MV-4-11 (cell line): ENCODE measurements around the gene CAMK1D.
"Not testable (repeated sequence)": the region's sequence is repeated elsewhere in the genome, so short reads cannot be mapped to it uniquely, and the experiment has no call there.

Experiments used
- DNase-seq: peaks from one replicate; lab custom pipeline; 2025; lab: John Stamatoyannopoulos, UW

CAMK1D gene

DNA sequence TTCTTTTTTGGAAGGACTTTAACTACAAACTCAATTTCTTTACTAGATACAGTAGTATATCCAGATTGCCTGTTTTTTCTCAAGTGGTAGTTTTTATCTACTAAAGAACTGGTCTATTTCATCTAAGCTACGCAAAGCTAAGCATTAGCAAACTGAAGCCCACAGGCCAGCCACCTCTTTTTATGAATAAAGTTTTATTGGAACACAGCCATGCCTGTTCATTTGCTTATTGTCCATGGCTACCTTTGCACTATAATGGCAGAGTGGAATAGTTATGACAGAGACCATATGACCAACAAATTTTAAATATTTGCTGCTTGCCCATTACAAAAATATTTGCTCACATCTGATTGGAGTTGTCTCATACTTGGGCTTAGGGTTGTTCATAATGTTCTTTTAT lies 168.7 kb downstream of the CAMK1D start:
- no peak for DNase-seq

DNA sequence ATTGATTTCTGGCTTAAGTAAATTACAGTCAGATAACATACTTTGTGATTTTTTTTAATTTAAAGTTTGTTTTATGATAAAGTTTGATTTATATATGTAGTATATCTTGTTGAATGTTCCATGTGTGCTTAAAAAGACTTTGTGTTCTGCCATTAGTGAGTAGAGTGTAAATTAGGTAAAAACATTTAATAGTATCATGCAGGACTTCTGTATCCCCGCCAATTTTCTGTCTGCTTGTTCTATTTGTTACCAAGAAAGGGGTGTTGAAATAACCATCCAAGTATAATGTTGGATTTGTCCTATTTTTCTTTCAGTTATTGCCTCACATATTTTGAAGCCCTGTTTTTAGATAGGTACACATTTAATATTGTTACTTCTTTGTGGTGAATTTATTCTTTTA lies 172.1 kb downstream of the CAMK1D start:
- no peak for DNase-seq

DNA sequence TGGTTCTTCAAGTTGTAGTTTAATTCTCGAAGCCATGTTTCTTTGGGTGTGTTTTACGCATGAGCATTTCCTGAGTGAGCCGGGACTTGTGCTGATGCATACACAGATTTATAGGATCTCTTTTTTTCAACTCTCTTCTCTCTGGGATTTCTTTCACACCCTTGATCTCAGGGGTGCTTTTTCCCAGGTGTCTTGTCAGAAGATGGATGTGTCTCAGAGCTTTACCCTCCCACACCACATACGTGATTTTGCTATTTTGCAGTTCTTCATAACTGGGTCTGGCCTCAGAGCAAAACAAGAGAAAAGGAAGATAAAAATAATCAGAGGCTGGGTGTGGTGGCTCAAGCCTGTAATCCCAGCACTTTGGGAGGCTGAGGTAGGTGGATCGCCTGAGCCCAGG lies 177.0 kb downstream of the CAMK1D start:
- DNase-seq: no peak

DNA sequence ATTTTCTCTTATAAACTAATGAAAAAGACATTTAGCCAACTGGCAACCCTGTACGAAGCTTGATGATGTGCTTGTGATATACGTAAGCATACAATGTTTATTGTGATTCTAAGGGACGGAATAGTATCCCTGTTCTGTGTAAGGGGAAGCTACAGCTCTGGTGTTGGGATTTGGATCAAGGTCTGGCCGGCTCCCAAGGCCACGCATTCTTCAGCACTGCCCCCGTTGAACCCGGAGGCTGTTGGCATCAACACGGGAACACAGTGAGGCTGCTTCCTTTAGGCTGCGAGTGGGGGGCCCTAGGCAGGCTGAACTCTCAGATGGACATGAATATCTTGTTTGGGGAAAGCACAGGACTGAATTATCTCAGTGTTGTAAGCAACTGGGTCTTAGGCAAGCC lies 180.6 kb downstream of the CAMK1D start:
- DNase-seq: no peak

DNA sequence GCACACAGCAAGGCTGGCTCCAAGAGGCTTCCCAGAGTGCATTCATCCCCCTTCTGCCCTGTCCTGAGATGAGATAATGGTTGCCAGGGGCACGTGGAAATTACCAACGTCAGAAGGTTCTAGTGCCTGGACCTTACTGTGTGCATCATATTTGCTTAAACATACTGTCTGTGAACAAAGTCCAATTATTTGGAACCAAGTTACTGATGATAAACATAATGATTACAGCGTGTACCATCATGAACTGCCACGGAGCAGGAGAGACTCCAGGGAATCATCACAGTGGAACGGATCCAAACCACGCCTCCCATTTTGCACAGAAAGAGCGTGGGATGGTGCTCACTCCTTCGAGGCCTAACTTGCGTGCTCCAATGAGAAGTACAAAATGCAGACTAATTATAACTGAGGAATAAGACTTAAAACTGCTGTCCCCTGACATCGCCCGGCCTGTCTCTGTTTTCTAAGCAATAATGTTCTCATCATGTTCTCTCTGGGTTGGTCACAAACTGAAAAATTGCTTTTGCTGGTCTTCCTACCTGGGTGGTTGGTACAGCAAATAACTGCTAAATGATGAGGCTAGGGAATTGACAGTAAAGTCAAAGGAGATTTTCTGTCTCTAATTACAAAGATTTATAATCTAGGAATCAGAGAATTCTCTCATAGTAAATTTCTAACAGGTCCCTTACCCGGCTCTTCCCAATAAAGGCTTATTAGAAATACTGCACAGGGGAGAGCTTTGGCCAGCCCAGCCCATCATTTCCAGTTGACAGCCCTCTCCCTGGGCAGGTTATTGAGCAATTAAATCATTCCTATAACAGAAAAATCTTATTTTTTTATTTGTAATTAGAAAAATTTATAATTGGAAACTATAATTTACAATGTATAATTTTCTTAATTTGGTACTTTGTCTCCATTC lies 182.2 kb downstream of the CAMK1D start:
- DNase-seq: no peak

DNA sequence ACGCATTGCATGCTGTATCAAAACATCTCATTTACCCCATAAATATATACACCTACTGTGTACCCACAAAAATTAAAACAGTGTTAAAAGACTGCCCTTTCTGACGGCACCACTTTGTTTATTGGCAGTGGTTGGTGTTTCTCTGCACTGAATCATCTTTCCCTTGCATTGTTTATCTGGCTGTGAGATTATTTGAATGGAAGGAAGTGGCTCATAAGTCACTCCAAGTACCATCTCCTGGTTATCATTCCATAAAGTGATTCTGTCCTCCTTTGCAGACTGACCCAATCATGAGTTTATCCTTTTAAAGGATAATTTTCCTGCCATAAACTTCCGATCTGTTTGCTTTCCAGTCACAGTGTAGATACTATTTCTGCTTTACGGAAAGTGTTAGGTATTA lies 183.8 kb downstream of the CAMK1D start:
- no peak for DNase-seq

DNA sequence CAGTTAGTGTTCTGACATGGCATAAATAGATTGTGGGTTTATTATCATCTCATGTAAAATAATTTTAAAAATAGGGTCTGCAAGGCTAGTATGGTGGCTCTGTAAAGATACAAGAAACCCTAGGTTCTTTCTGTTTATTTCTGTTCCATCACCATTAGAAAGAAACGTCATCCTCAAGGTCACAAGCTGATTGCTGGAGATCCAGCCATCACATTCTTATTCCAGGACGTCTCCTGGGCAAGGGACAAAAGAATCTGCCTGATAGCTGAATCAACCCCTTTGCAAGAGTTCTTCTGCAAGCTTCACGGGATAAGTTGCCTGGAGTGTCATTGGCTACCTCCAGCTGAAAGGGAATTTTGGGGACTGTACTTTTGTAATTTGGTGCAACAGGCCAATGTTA lies 184.4 kb downstream of the CAMK1D start:
- DNase-seq: no peak

DNA sequence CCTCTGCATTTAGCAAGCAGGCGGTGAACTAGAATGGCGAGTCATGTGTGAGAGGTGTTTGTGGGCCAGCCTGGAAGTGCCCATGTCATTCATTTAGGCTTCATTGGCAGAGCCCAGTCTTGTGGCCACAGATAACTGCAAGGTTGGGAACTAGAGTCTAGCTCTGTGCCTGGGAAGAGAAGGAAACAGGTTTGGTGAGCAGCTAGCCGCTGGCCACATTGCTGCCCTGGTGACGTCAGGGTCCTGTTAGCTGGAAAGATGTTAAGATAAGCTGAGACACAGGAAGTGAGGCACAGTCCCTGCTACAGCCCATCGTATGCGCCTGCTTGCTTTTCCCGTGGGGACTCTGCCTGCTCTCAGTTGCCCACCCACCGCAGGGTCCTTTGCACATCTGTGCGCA lies 185.5 kb downstream of the CAMK1D start:
- no peak for DNase-seq

DNA sequence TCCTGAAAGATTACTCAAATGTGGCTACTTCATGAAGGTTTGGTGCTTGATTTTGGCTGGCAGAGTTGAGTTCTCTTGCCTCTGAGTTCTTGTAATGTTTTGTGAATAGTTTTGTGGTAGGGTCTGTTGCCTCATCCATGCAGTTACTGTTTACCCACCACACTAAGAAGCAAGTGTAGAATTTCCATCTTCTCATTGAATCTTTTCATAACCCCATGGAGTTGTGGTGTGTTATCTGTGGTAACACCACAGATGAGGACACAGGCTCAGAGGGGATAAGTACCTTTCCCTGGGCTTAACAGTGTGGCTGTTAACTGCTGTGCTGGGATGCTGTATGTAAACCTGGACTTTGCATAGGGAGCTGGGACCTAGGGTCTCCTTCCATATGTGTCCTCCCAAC lies 186.3 kb downstream of the CAMK1D start:
- DNase-seq: no peak

DNA sequence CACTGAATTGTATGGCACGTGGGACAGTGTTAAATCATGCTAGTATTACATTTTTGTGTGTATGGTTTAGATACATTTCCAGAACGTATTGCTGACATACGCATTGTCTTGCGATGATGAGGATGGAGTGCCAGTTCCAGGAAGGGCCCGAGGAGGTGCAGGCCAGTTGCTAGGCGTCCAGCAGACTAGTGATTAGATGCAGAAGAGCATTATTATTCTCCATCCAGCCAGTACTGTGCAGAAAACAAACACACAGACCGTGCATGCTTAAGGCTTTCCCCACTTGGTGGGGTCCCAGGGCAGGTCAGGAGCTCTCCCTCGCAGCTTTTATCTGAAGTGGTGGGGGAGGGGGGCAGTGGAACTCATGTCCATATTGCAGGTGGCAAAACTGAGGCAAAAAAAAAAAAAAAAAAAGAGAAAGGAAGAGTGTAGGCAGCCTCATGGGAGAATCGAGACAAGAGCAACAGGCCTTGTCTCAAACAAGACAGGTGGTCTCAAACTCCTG lies 189.2 kb downstream of the CAMK1D start:
- DNase-seq: no peak

DNA sequence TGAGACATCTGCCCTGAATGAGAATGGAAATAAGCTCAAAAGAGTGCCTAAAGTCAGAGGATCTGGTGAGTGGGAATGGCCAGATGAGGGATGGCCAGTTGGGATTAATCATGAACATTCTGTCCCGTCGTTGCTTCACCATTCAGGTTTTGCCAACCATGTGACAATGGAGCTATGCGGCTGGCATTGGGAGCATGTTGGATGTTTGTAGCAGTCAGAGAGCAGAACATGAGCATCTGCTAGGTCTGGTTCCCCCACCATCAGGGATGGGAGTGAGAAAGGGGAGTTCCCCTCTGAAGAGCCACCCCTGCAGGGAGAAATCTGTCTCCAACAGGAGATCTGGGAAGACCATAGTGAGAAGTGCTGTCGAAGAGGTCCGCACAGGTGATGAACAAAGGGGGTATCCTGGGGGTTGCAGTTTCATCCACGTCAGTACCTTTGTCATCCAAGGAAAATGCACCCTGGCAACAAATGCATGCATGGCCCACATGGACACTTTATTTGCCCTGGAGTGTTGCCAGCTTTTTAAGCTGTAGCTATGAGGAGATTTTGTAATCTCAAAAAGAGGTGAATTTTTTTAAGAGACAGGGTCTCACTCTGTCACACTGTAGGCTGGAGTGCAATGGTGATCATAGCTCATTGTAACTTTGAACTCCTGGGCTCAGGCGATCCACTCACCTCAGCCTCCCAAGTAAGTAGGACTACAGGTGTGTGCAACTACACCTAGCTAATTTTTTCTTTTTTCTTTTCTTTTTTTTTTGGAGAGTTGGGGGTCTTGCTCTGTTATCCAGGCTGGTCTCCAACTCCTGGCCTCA lies 190.2 kb downstream of the CAMK1D start:
- DNase-seq: no peak

DNA sequence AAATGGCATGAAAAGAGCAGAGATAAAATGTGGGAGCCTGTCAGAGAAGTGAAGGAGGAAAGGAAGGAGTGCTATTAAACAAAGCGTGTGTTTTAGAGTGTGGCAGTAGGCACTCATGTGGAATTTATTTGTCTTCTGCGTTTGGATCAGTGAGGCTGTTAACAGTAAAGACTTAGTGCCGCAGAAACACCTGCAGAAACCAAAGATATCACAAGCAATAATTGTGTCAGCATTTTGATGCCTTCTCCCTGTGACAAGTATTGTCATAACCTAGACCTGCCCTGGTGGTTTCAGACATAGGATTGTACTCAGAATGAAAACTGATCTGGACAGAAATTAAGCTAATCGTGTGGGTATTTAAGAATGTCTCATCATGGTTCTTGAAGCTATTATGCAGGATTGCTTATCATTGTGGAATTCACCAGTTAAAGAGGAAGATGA lies 191.0 kb downstream of the CAMK1D start:
- no peak for DNase-seq

DNA sequence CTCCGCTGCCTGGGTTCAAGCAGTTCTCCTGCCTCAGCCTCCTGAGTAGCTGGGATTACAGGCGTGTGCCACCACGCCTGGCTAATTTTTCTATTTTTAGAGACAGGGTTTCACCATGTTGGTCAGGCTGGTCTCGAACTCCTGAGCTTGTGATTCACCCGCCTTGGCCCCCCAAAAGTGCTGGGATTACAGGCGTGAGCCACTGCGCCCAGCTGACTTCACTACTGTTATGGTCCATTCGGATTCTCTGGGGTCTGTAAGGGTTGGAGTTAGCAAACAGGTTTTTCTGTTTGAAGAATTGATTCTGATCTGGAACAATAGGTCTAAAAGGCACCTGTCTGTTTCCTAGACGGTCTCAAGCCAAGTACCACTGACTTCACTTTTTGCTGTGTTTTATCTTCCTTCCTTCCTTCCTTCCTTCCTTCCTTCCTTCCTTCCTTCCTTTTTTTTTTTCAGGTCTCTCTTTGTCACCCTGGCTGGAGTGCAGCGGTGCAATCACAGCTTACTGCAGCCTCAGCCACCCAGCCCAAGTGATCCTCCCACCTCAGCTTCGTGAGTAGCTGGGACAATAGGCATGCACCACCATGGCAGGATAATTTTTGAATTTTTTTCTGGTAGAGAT lies 192.2 kb downstream of the CAMK1D start:
- DNase-seq: no peak

DNA sequence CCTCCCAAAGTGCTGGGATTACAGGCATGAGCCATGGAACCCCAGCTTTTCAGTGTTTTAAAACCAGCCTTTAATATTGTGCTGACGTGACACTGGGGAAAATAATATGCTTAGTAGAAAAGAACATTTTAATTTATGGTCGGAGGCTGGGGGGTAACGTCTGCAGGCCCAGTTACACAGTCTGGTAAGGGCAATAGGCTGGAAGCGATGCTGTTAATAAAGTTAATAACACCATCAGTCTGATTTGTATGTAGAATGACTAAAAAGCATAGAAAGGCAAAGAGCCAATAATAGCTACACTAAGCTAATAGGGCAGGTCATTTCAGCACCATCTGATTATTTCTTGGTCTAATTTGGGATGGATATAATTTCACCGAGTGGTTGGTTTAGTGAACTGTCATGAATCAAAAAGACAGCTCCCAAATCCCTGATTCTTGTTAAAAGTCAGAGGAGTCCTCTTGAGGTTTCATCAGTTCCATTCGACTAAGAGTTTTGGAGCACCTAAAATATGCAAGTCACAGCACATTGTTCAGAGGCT lies 192.9 kb downstream of the CAMK1D start:
- no peak for DNase-seq

DNA sequence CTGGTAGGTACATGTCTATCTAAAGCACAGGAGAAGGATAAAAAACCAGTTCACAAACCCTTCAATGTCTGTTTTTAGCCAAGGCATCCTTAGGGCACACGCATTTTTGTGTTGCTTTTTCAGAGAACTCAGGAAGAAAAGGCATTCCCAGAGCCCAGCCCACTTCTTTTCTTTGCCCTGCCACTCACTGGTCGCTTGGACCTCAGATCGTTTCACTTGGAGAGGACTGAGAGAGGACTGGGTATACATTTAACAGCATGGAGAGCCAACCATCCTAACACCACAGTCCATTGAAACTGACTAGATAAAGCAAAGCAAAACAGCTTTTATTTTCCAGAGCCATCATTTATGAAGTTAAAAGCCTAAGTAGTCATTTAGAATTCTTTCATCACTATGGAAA lies 194.2 kb downstream of the CAMK1D start:
- no peak for DNase-seq

DNA sequence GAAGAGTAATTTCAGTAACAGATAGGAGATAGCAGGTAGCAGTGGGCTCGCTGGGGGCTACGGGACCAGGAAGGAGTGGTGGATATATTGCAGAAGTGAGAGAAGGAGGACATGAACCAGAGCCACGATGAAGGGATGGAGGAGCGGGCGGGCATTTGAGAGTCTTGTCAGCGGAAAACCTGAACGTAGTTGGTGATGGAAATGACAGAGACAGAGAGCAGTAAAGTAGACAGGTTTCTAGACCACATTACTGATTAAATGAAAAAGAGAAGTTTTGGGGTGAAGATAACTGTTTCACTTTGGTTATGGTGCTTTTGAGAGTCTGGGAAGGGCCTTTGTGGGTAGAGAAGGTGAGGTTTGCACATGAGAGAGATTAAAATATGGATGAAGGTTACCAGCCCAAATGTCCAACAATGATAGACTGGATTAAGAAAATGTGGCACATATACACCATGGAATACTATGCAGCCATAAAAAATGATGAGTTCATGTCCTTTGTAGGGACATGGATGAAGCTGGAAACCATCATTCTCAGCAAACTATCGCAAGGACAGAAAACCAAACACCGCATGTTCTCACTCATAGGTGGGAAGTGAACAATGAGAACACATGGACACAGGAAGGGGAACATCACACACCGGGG lies 196.9 kb downstream of the CAMK1D start:
- DNase-seq: not testable (repeated sequence)

DNA sequence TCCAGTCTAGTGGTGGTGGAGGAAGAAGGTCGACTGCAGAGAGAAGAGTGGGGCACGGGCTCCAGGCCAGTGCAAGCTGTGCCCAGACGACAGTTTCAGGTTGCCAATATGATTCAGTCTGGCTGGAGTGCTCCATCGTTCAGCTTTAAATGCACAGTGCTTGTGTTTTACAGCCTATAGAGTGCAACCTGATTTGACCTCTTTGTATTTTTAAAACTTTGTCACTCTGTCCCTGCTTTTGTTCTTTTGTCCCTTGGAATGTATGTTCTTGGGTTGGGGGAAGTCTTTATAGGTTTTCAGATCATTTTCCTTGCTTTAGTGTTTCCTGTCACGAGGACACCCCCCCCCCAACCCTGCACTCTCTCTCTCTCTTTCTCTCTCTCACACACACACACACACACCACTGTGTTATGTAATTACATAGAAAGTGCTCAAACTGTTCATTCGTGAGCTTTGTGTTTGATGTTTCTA lies 198.0 kb downstream of the CAMK1D start:
- peak; percentile 13 for DNase-seq

DNA sequence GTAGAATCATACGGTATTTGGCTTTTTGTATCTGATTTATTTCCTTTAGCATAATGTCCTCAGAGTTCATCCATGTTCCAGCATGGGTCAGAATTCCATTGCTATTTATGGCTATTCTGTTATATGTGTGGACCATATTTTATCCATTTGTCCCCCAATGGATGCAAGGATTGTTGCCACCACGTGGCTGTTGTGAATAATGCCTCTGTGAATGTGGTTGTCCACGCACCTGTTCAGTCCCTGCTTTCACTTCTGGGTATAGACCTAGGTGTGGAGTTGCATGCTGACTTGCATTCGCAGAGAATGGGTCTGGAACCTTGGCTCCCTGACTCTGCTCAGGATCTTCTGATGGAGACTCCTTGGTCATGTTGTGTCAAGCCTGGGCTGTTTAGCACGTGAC lies 199.9 kb downstream of the CAMK1D start:
- DNase-seq: no peak

DNA sequence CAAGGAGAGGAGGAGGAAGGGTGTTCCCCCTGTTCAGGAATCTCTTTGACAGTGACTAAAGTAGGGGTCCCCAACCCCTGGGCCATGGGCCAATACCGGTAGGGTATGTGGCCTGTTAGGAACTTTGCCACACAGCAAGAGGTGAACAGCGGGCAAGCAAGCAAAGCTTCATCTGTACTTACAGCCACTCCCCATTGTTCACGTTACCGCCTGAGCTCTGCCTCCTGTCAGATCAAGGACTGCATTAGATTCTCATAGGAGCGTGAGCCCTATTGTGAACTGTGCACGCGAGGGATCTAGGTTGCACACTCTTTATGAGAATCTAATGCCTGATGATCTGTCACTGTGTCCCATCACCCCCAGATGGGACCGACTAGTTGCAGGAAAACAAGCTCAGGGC lies 201.6 kb downstream of the CAMK1D start:
- DNase-seq: no peak

DNA sequence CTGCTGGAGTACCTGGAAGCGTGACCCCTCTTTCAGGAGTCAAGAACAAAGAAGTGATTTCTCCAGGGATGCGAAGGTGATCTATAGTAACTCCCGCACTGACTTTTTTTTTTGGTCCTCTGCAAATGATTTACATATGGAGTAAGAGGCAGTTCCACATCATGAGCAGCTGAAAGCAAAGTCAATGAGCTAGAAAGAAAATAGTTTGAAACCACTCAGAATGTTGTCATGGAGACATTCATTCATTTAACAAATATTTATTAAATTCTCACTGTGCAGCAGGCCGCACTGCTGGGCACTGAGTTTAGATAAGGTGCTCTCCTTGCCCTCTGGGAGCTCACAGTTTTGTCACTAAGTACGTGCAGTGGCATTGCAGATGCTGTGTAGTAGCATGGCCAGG lies 206.7 kb downstream of the CAMK1D start:
- DNase-seq: no peak

DNA sequence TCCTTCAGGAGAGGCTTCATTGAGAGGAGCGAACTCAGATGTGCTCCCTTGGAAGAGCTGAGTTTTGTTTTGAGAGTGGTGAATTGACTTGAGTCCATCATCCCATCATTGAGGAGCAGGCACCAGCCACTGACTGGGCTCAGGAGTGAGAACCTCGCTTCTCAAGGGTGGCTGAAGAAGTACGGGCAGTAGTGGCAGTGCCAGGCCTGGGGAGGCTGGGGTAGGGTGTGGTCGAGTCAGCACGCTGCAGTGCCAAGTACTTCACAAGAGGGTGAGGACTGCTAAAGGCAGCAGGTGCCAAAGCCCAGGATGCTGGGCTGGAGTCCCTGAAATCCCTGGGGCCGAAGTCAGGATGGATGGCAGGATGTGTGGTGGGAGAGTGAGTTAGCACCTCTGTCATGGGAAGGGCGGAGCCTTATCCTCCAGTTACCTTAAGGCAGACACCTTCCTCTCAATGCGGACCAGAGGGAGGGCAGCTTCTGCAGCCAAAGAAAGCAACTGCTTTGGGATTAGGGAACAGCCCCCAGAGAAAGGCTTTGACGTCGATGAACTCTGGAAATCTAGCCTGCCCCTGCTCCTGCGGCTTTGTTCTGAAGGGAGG lies 210.3 kb downstream of the CAMK1D start:
- DNase-seq: no peak
